HG03108 (cell line): ENCODE measurements around the gene PIEZO1.

Experiments used
- ATAC-seq: cut with Tn5 transposase; IDR thresholded peaks from one replicate; pipeline ENCODE4 v1.9.1; 2021; ENCODE audit warnings: moderate library complexity; ENCODE audit not compliant: unreplicated experiment

Gene PIEZO1

DNA sequence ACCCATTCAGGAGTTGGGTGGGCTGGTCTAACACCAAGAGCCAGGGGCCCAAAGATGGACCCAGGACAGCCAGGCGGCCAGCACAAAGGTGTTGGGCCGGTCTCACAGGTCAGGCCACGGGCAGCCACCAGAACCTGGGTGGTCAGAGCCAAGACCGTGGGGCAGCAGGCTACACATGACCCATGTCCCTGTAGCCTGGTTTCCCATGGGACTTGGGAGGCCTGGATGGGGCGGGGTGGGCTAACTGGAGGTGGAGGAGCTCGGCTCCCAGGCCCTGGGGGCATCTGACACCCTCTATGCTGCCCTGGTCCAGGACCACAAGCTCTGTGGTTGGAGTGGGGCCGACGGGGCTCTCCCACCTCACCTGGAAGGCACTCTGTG, 61.5 kb downstream of the PIEZO1 start:
- no peak for ATAC-seq

DNA sequence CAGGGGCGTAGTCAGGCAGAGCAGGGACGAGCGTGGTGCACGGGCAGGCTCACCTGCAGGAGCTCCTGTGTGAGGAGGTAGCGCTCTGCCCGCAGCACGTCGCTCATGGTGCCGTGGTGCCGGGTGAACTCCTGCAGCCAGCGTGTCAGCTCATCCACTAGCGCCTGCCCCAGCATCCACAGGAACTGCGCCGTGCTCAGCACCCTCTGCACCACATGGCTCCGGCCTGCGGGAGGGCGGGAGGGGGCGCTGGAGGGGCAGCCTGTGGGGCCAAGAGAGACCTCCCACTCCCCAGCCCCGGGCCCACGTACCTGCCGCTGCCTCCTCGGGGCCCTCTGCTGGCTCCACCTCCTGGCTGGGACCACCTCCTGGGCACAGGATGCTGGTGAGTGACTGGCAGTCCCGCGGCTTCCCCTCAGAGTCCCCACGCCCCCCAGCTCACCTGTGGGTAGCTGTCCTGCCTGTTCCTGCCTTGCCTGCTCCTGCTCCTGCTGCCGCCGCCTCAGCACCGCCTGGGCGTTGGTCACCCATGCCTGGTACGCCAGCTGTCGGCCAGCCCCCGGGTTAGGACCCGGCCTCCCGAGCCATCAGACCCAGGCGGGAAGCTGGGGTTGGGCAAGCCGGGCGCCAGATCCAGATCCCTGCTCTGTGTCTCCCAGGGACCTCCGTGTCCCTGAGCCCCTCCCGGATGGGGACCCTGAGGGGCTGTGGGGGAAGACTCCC, 62.1 kb downstream of the PIEZO1 start:
- no peak for ATAC-seq

DNA sequence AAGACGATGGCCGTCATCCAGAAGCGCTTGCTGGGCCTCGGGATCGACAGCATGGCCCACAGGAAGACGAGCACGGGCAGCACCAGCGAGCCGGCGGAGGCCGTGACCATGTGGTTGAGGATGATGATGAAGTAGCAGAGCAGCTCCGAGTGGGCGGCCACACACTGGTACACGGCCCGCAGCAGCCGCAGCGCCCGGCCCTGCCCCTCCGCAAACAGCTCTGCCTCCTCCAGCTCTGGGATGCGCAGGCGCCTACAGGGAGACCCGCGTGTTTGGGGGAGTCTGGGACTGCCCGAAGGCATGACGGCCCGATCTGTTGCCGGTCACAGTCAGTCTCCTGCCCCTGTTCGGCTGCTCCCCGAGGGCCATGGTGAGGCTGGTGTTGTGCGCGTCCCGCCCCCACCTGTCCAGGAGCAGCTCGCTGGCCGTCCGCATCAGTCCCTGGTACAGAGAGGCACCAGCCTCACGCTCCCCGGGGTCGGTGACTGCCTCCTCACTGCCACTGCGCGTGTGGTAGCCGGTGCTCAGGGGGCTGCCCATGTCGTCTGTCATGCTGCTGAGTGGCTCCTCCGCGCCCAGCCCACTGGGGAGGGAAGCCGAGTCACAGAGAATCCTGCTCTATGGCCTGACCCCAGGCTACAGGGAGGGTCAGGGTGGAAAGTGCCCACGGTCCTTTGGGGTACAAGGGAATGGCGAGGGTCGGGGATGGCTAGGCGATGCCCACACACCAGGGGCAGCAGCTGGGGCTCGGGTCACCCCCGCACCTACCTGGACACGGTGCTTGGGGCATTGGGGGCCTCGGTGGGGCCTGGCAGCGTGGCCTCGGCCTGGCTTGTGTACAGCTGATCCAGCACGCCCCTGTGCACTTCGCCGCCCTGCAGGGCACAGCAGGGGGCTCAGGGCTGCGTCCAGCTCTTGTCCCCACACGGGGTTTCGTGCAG, 62.9 kb downstream of the PIEZO1 start:
- no peak for ATAC-seq

DNA sequence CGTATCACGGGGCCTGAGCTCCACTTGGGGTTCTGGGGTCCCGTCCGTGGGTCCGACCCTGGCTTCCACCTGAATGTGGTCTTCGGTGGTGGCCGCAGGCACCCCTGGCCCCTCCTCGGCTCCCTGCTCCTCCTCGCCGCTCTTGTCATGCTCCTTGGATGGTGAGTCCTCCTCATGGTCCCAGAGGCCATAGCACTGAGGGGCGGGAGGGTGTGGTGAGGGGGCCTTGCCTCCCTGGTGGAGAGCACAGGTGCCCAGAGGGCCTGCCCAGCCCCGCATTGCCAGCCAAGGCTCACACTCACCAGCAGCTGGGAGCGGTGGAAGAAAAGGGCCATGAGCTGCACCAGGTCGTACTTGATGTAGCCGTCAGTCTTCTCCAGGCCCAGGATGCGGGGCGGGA, 63.8 kb downstream of the PIEZO1 start:
- no peak for ATAC-seq

DNA sequence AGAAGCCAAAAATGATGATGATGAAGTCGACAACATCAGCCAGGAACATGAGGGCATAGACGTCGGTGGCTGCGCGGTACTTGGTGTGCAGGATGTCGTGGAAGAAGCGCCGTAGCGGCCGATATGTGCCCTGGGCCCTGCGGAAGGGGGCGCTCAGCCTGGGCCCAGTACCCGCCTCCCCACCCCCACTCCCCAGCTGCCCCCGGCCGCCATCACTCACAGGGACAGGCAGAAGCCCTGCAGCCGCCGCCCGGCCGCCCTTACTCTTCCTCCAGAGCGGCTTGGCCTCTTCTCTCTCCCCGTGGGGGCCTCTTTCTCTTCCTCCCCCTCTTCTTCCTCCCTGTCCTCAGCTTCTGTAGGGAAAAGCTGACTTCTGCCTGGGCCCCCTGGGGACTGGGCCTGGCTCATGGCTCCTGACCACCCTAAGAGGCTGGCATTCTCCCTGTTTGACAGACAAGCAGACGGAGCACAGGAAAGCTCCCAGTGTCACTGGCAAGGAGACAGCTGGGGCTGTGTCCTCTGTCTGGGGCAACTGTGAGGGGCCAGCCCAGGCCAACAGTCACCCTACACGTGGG, 64.5 kb downstream of the PIEZO1 start:
- ATAC-seq = no peak

DNA sequence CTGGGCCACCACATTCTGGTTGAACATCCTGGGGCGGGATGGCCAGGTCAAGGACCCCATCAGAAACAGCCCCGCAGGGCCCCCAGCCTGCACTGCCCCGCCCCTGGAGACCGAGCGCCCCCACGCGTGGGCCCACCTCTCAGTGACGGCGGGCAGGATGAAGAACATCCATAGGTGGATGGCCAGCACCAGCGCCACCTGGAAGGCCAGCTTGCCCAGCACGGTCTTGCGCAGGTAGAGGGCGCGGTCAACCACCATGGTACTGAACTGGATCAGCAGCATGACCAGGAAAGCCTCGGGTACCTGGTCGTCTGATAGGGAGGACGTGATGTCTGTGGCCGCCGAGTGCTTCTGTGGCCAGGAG, 65.1 kb downstream of the PIEZO1 start:
- no peak for ATAC-seq

DNA sequence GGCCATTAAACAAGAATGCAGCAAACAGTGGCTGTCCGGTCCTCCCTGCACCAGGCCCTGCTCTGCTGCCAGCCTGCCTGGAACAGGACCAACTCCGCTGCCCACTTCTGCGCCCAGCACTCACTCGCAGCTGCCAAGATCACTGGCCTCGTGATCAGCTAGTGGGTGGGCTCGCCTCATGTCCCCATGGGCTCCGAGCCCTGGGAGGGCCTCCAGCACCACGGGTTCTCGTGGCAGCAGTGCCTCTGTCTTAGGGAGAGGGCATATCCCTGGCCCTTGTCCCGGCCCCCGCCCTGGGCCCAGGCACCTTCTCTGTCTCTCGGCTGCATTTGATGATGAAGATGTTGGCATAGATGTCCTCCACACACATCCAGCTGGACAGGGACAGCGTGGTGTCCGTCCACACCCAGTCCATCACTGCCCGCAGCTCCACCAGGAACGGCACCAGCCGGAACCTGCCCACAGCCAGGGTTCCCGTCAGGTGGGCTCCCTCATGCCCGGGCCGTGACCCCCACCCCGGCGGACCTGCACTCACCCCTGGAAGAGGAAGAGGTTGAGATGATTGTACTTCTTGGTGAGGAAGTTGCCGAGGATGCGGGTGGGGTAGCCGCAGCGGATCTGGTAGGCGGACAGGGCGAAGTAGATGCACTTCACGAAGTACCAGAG, 65.6 kb downstream of the PIEZO1 start:
- ATAC-seq = no peak

DNA sequence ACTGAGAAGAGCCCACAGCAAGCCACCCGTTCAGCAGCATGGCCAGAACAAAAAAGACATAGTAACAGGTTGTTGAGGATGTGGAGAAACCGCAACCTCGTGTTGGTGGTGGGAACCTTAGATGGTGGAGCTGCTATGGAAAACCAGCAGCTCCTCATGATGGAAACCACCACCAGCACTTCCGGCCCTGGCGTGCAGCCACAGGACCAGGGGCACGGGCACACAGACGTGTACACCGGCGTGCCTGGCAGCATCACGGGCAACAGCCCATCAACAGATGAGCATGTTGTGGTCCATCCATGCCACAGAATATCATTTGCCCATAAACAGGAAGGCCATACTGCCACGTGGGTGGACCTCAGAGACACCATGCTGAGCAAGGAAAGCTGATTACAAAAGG, 66.8 kb downstream of the PIEZO1 start:
- no peak for ATAC-seq

DNA sequence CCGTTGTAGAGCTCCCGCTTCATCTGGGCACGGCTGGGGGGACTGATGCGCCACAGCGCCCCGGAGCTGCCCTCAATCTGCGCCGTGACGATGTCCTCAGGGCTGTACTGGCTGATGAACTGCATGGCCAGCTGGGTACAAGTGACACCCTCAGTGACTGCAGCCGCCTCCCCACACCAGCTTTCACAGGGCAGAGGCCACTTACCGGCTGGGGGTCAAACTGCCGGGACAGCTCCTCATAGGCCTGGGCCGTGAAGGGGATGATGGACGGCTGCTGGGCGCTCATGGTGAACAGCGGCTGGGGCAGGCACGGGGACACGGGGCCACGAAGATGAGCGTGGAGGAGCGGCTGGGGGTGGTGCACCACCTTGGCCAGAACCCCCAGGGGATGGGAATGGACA, 68.4 kb downstream of the PIEZO1 start:
- no peak for ATAC-seq

DNA sequence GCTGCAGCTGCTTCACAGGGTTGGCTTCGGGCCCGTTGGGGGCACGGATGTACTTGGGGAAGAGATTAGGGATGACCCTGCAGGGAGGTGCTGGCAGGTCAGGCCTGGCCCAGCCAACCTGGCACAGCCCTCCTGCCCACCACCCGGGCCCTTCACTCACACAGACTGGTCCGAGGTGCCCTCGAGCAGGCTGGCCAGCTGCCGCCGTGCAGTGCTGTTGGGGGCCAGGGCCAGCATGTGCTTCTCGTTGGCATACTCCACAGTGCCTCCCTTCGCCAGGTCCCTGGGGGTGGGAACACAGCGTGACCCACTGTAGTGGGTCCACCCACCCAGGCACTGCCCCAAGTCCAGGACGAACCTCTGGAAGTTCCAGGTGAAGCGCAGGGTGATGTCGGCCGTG, 68.8 kb downstream of the PIEZO1 start:
- ATAC-seq = no peak

DNA sequence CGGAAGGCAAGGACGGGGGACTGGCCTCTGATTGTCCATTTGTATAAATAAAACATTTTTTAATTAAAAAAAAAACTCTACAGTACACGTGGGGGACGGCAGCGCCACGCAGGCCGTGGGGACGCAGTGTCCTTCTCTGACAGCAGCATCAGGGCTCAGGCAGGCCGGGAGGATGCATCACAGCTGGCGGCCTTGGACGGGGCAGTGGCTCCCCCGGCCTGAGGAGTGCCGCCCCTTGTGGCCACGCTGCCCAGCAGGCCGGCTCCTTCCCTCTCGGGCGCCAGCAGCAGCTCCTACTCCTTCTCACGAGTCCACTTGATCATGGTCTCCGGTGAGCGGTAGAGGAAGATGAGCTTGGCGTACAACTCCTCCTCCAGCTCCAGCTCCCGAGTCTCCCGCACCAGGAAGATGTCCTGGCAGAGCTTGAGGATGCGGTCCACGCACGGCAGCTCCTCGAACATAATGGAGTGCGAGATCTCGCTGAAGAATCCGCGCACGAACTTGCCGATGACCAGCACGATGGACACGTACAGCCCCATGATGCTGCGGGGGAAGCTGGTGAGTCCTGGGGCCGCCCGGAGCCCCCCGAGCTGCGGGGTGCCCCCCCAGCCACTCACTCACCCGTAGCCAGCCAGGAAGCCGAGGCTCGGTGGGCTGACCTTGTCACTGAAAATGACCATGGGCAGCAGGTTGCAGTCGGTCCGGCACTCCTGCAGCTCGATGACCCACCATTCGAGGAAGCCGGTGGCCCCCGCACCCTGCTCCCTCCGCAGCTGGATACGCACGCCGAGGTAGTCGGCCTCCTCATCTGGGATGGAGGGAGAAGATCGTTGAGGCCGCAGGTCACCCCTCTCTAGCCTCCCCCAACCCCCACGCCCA, 69.5 kb downstream of the PIEZO1 start:
- no peak for ATAC-seq

DNA sequence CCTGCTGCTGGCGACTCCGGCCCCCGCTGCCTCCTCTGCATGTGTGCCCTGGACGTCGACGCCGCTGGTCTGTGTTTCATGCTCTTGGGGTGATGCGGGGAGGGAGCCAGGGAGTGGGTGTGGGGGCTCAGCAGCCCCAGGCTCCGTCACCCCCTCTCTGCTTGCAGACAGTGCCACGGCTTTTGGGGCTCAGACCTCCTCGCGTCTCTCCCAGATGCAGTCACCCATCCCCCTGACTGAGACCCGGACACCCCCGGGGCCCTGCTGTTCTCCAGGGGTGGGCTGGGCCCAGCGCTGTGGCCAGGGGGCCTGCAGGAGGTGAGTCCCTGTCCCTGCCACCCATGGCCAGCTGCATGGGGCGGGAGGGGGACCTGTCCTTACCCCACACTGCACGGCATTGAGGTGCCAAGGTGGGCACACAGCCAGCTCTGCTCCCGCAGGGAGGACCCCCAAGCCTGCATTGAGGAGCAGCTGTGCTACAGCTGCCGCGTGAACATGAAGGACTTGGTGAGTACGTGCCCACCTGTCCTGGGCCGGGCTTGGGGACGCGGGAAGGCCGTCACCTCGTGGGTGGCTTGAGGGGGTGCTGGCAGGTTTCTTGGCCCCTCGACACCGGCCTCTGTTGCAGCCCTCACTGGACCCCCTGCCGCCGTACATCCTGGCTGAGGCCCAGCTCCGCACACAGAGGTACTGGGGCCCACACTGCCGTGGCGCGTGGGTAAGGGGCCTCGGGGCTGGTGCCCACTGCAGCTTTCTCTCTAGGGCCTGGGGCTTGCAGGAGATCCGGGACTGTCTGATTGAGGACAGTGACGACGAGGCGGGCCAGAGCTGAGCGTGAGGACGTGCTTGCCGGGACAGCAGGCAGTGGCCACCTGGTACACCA, 70.4 kb downstream of the PIEZO1 start:
- no peak for ATAC-seq

DNA sequence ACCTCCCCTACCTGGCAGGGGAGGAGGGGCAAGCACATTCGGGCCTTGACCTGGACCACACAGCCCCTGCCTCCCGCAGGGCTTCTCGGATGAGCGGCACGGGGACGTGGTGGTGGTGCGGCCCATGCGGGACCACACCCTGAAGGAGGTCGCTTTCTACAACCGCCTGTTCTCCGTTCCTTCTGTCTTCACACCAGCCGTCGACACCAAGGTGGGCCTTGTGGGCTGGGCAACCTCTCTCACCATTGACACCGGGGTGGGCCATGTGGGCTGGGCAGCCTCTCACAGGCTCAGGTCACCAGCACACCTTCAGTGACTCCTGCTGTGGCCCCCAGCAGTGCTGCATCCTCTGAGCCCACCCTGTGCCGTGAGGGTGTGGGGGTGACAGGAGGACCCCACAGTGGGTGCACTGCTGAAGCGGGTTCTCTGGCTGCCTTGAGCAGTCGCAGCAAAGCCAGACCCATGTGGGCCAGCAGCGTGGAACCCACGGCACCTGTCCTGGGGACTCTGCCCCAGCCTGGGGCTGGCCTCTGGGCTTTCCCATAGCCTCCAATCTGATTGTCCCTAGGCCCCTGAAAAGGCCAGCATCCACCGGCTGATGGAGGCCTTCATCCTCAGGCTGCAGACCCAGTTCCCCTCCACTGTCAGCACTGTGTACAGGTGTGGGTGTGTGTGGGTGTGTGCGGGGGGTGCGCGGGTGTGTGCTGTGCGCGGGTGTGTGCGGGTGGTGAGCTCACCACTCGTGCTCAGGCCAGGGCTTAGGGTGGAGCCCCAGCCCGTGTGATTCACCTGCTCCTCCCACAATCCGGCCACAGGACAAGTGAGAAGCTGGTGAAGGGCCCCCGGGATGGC, 71.2 kb downstream of the PIEZO1 start:
- ATAC-seq = no peak

DNA sequence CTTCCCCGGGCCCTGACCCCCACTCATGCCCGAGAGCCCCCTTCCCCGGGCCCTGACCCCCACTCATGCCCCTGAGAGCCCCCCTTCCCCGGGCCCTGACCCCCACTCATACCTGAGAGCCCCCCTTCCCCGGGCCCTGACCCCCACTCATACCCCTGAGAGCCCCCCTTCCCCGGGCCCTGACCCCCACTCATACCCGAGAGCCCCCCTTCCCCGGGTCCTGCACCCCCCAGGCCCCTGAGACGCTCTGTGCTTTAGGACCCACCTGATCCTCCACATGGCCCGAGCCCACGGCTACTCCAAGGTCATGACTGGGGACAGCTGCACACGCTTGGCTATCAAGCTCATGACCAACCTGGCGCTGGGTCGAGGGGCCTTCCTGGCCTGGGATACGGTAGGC, 72.0 kb downstream of the PIEZO1 start:
- no peak for ATAC-seq

DNA sequence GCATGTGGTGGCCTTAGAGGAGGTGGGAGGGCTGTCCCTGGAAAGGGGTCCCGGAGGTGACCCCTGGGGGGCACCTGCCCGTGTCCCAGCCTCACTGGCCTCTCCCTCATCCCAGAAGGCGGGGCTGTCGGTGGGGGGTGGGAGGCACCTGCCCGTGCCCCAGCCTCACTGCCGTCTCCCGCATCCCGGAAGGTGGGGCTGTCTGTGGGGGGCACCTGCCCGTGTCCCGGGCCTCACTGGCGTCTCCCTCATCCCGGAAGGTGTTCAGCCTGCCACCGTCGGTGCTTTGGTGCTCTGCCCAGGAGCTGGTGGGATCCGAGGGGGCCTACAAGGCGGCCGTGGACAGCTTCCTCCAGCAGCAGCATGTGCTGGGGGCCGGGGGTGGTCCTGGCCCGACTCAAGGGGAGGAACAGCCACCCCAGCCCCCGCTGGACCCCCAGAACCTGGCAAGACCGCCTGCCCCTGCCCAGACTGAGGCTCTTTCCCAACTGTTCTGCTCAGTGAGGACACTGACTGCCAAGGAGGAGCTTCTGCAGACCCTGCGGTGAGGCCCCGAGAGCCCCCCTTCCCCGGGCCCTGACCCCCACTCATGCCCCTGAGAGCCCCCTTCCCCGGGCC, 72.5 kb downstream of the PIEZO1 start:
- ATAC-seq = no peak

DNA sequence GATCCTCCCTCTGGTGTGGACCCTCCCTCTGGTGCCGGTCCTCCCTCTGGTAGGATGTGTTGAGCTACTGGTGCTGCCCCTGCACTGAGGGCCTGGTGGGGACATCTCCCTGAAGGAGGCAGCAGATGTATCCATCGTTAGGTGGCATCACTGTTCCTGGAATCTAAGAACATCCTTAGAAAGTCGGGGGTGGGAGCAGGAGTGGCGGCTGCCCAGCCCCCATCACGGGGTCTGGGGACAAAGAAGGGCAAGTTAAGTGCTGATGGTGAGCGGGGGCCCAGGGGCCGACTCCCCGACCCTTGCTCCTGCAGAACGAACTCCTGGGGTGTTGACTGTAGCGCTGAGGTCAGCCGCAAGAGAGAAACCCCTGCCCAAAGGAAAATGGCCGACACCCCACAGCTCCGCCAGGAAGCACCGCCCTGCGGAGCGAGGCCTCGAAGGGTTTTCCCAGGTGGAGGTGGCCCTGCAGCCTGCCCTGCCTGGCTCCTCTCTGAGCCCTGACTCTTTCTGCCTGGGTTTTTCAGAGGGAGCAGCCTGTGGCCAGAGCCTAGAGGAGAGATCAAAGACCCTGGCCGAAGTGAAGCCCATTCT, 73.2 kb downstream of the PIEZO1 start:
- ATAC-seq = no peak

DNA sequence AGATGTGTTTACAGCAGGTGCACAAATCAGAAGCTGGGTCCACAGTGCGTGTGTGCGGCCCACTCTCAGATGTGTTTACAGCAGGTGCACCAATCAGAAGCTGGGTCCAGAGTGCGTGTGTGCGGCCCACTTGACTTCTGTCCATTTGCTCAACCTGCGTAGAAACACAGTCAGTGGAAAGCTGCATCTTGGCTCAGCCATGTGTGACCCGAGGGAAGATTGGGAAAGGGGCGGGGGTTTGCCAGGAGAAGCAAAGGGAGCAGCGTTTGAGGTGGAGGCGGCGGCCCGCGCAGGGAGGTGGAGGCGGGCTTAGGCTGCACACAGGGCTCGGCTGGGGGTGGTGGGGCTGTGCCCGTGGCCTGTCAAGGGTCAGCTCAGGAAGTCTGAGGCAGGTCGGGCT, 74.5 kb downstream of the PIEZO1 start:
- no peak for ATAC-seq
